ENCODE data around the gene TBCA. TPM values are rescaled to one million over a fixed set of nuclear protein-coding genes. Genes with fewer than 3 reads are reported as not detected.
A peak's percentile ranks its signal among the peaks of the same experiment; 100 is the strongest.

TBCA gene, protein sequence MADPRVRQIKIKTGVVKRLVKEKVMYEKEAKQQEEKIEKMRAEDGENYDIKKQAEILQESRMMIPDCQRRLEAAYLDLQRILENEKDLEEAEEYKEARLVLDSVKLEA
- 310 and 374 TPM in 2 replicates for total RNA-seq (2022)
- Bru-seq, nascent RNA: percentile 89 among the genes with signal in this experiment
- percentile 74 among the genes with signal in this experiment for BruChase-seq, experiment 1, labeled RNA remaining after a 6-hour chase
- percentile 74 among the genes with signal in this experiment for BruChase-seq, experiment 2, labeled RNA remaining after a 2-hour chase
- long read RNA-seq, transcript TBCA-202 (4 exons, 683 nt): major isoform, 187 of 198 reads
- long read RNA-seq, partial matches to known transcripts: 0 of 198 reads
- long read RNA-seq, other reads (novel, unspliced or antisense): 7 of 198 reads

GRCh38 chr5:77775790-77776553, at the start of gene TBCA:
TSS of gene TBCA (minus strand) at chr5:77776339. CDS start at chr5:77776257, 82 bp downstream.
- ChIA-PET POLR2A (interaction anchor here (0.7 to 2.0 kb wide), 7 partner anchors 11 to 621 kb away, joined by 3 to 11 read pairs (median 4); no protein-coding TSS in a partner anchor), CTCF (interaction anchor here (0.6 kb wide), 1 partner anchor 518 kb away, joined by 3 read pairs; no protein-coding TSS in a partner anchor)
- no TSS peak for BruUV-seq (replicated peaks)
- Mint-ChIP-seq H3K36me3 (ENCODE audit: insufficient read depth, unreplicated experiment) (peaks cover 36% of the 10 kb centered on the region), H3K27me3 (ENCODE audit: insufficient read depth, unreplicated experiment) (no peaks in the 10 kb centered on the region), H3K4me1 (ENCODE audit: insufficient read depth, unreplicated experiment) (peaks cover 40% of the 10 kb centered on the region), H3K4me3 (ENCODE audit: unreplicated experiment) (peak within 1 kb of the TSS; percentile 92), H3K9me3 (ENCODE audit: unreplicated experiment) (no peaks in the 10 kb centered on the region), H3K27ac (ENCODE audit: low read depth, unreplicated experiment) (peak within 1 kb of the TSS; percentile 98)
- DNase-seq (ENCODE audit: unreplicated experiment): peak; percentile 88
- peak; percentile 21 for TF ChIP-seq CTCF (IDR thresholded peaks at IDR 0.05; ENCODE audit: unreplicated experiment)
- intact Hi-C loops (cut with micrococcal nuclease): no loop called here

DNA sequence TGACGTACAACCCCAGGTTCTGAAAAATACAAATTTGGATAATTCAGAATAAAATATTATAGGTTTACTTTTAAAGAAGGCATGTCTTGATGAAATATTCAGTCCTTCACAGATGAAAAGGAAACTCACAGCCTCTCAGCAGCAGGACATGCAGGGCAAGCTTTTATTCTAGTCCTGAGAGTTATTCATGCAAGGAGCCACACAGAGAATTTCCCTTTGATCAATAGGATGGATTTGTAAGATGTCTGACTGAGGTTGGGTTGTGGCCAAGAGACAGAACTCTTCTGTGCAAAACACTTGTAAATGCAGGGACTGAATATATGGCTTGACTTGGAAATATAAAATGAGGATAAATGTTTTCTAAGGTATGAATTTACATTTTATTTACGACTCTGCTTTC, 48.8 kb upstream of the TBCA start:
- Mint-ChIP-seq H3K9me3 (ENCODE audit: unreplicated experiment) (no peaks in the 10 kb centered on the region), H3K27ac (ENCODE audit: low read depth, unreplicated experiment) (no peak overlapping the region), H3K4me3 (ENCODE audit: unreplicated experiment) (no peak overlapping the region), H3K27me3 (ENCODE audit: insufficient read depth, unreplicated experiment) (peaks cover 8% of the 10 kb centered on the region), H3K4me1 (ENCODE audit: insufficient read depth, unreplicated experiment) (no peaks in the 10 kb centered on the region), H3K36me3 (ENCODE audit: insufficient read depth, unreplicated experiment) (no peaks in the 10 kb centered on the region)
- POLR2A ChIA-PET: interaction anchor here (0.7 kb wide), 1 partner anchor 374 kb away, joined by 3 read pairs; no protein-coding TSS in a partner anchor
- CTCF ChIA-PET: interaction anchor here (0.6 kb wide), 1 partner anchor 23 kb away, joined by 5 read pairs; no protein-coding TSS in a partner anchor
- no peak for DNase-seq (ENCODE audit: unreplicated experiment)
- no peak for TF ChIP-seq CTCF (IDR thresholded peaks at IDR 0.05; ENCODE audit: unreplicated experiment)
- intact Hi-C loops (cut with micrococcal nuclease): no loop called here
- BruUV-seq (replicated peaks): no TSS peak

- H3K27me3 Mint-ChIP-seq (ENCODE audit: insufficient read depth, unreplicated experiment): no peaks in the 10 kb centered on the region
- H3K27ac Mint-ChIP-seq (ENCODE audit: low read depth, unreplicated experiment): no peak overlapping the region
- TF ChIP-seq CTCF (IDR thresholded peaks at IDR 0.05; ENCODE audit: unreplicated experiment): no peak
- no peaks in the 10 kb centered on the region for H3K4me1 Mint-ChIP-seq (ENCODE audit: insufficient read depth, unreplicated experiment)
- intact Hi-C loops (cut with micrococcal nuclease): no loop called here
- no peaks in the 10 kb centered on the region for H3K9me3 Mint-ChIP-seq (ENCODE audit: unreplicated experiment)
- H3K4me3 Mint-ChIP-seq (ENCODE audit: unreplicated experiment): no peak overlapping the region
- BruUV-seq (replicated peaks): no TSS peak
- CTCF ChIA-PET: interaction anchor here (1.1 kb wide), 1 partner anchor 29 kb away, joined by 3 read pairs; no protein-coding TSS in a partner anchor
- H3K36me3 Mint-ChIP-seq (ENCODE audit: insufficient read depth, unreplicated experiment): no peaks in the 10 kb centered on the region
- no peak for DNase-seq (ENCODE audit: unreplicated experiment)
- POLR2A ChIA-PET: no interaction called here
Measured at GRCh38 chr5:77816686-77817085, 40.5 kb upstream of the TBCA start.
